NCI-H1694 (cell line): ENCODE results near the gene CCDC146.
A peak's percentile ranks its signal among the peaks of the same experiment; 100 is the strongest.
"Not testable (repeated sequence)": the region's sequence is repeated elsewhere in the genome, so short reads cannot be mapped to it uniquely, and the experiment has no call there.

Source experiments
- DNase-seq: peaks from one replicate; lab custom pipeline; 2025; lab: John Stamatoyannopoulos, UW

The CCDC146 gene

GRCh38 chr7:77121860-77122681 lies at the start of gene CCDC146:
CCDC146 (plus strand) TSS chr7:77122615; CDS start chr7:77167669, 45,054 bp downstream.
- peak; percentile 99 for DNase-seq

GRCh38 chr7:77074786-77075396 lies 47.5 kb upstream of the CCDC146 start:
- DNase-seq, result not testable (repeated sequence)

GRCh38 chr7:77077060-77077459 lies 45.4 kb upstream of the CCDC146 start:
- DNase-seq, result not testable (repeated sequence)

- not testable (repeated sequence) for DNase-seq
Measured at GRCh38 chr7:77079112-77079511, 43.3 kb upstream of the CCDC146 start.

- DNase-seq, result not testable (repeated sequence)
Measured at GRCh38 chr7:77079624-77080023, 42.8 kb upstream of the CCDC146 start.

- DNase-seq, result not testable (repeated sequence)
Measured at GRCh38 chr7:77080236-77080635, 42.2 kb upstream of the CCDC146 start.

GRCh38 chr7:77082192-77082591 lies 40.2 kb upstream of the CCDC146 start:
- DNase-seq, result not testable (repeated sequence)

- DNase-seq, result not testable (repeated sequence)
Measured at GRCh38 chr7:77092301-77092700, 30.1 kb upstream of the CCDC146 start.

GRCh38 chr7:77100501-77100900 lies 21.9 kb upstream of the CCDC146 start:
- DNase-seq, result not testable (repeated sequence)

GRCh38 chr7:77101187-77101586 lies 21.2 kb upstream of the CCDC146 start:
- DNase-seq, result not testable (repeated sequence)

GRCh38 chr7:77102671-77103070 lies 19.7 kb upstream of the CCDC146 start:
- DNase-seq, result not testable (repeated sequence)

GRCh38 chr7:77105904-77106303 lies 16.5 kb upstream of the CCDC146 start:
- not testable (repeated sequence) for DNase-seq

GRCh38 chr7:77107659-77108058 lies 14.8 kb upstream of the CCDC146 start:
- not testable (repeated sequence) for DNase-seq

GRCh38 chr7:77108362-77108761 lies 14.1 kb upstream of the CCDC146 start:
- not testable (repeated sequence) for DNase-seq

- DNase-seq, result peak; percentile 22
Measured at GRCh38 chr7:77112719-77113306, 9.6 kb upstream of the CCDC146 start.

- DNase-seq, result peak; percentile 19
Measured at GRCh38 chr7:77125486-77125885, 3.1 kb downstream of the CCDC146 start.

GRCh38 chr7:77127009-77127408 lies 4.6 kb downstream of the CCDC146 start:
- DNase-seq, result not testable (repeated sequence)

- not testable (repeated sequence) for DNase-seq
Measured at GRCh38 chr7:77128582-77129410, 6.4 kb downstream of the CCDC146 start.

GRCh38 chr7:77131781-77132180 lies 9.4 kb downstream of the CCDC146 start:
- DNase-seq, result not testable (repeated sequence)

GRCh38 chr7:77138668-77139067 lies 16.3 kb downstream of the CCDC146 start:
- DNase-seq, result not testable (repeated sequence)

- DNase-seq, result not testable (repeated sequence)
Measured at GRCh38 chr7:77140291-77140690, 17.9 kb downstream of the CCDC146 start.

- DNase-seq, result not testable (repeated sequence)
Measured at GRCh38 chr7:77152232-77152631, 29.8 kb downstream of the CCDC146 start.
